Measurements from ENCODE around the gene RPA3.
A peak's percentile ranks its signal among the peaks of the same experiment; 100 is the strongest.

Gene RPA3

DNA sequence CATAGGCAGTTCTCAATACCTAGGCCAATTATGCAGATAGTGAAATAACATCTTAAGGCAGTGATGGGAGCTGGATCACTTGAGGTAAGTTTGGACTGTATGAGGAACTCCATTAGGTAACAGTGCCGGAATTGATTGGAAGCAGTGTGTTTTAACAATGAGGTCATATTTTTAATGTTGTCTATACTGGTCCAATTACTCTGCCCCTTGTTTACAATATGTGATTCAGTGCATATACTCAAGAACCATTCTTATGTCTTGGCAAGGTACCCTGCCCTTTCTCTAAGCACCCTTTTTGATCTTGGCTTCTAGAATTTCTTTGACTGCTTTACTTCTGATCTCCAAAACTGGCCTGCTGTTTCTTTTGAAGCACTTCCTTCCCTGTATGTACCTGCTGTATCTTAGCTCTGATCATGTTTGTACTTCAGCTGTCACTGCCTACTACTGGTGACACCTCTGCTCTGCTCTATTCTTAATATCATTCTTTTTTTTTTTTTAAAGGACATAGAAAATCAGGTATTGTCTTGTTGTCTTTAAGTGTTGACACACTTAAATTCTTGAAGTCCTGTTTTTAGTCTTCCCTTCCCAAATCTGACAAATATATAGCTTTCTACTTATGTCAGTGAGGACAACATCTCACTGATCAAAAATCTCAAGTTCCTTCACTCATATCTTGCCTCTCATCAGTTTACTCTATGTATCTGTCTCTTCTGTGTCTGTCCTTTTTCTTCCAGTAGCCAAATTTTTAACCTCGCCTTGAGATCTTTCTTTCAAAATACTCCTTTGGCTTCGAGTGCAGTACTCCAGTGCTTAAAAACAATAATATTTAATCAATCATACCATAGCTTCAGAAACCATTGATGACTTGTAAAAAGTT is 46.4 kb upstream of the RPA3 start:
- no peaks in the 10 kb centered on the region for H3F3A ChIP-seq (ENCODE audit: control insufficient read depth, insufficient read depth)
- H3K4me3 ChIP-seq (ENCODE audit: low read length): no peak overlapping the region
- H3K27me3 ChIP-seq (ENCODE audit: control insufficient read depth, low read length): no peaks in the 10 kb centered on the region
- no peaks in the 10 kb centered on the region for H3K9me2 ChIP-seq (replicated peaks; ENCODE audit: control insufficient read depth, low read length)
- no peaks in the 10 kb centered on the region for H4K20me1 ChIP-seq (ENCODE audit: control insufficient read depth, insufficient read depth, low read depth, low read length)
- H3K36me3 ChIP-seq (ENCODE audit: control insufficient read depth, low read length): no peaks in the 10 kb centered on the region
- TF ChIP-seq CTCF (IDR thresholded peaks at IDR 0.05; ENCODE audit: low read depth, low read length, poor library complexity, severe bottlenecking) (peak; percentile 22), EZH2phosphoT487 (IDR thresholded peaks at IDR 0.05; ENCODE audit: borderline replicate concordance, low read length) (no peak)
- H3K27ac ChIP-seq (ENCODE audit: low read depth, low read length): no peak overlapping the region
- H3K79me2 ChIP-seq (ENCODE audit: control insufficient read depth, low read length): no peaks in the 10 kb centered on the region
- H3K9me3 ChIP-seq (ENCODE audit: control insufficient read depth, insufficient read depth, low read length): no peaks in the 10 kb centered on the region
- peaks cover 18% of the 10 kb centered on the region for H3K4me1 ChIP-seq (ENCODE audit: control insufficient read depth, low read length)
- H3K4me2 ChIP-seq (ENCODE audit: low read length): no peak overlapping the region

- Histone ChIP-seq H3K27me3 (ENCODE audit: control insufficient read depth, low read length) (no peaks in the 10 kb centered on the region), H3K36me3 (ENCODE audit: control insufficient read depth, low read length) (no peaks in the 10 kb centered on the region), H4K20me1 (ENCODE audit: control insufficient read depth, insufficient read depth, low read depth, low read length) (no peaks in the 10 kb centered on the region), H3K9me3 (ENCODE audit: control insufficient read depth, insufficient read depth, low read length) (no peaks in the 10 kb centered on the region), H3K27ac (ENCODE audit: low read depth, low read length) (no peak overlapping the region), H3K79me2 (ENCODE audit: control insufficient read depth, low read length) (no peaks in the 10 kb centered on the region), H3K4me1 (ENCODE audit: control insufficient read depth, low read length) (peaks cover 18% of the 10 kb centered on the region), H3K9me2 (replicated peaks; ENCODE audit: control insufficient read depth, low read length) (no peaks in the 10 kb centered on the region), H3K4me3 (ENCODE audit: low read length) (no peak overlapping the region), H3F3A (ENCODE audit: control insufficient read depth, insufficient read depth) (no peaks in the 10 kb centered on the region), H3K4me2 (ENCODE audit: low read length) (peak overlapping the region; percentile 41)
- TF ChIP-seq CTCF (IDR thresholded peaks at IDR 0.05; ENCODE audit: low read depth, low read length, poor library complexity, severe bottlenecking) (no peak), EZH2phosphoT487 (IDR thresholded peaks at IDR 0.05; ENCODE audit: borderline replicate concordance, low read length) (no peak)
Observed at GRCh38 chr7:7761974-7762779, 43.8 kb upstream of the RPA3 start.

GRCh38 chr7:7761340-7761973 is 43.0 kb upstream of the RPA3 start:
- Histone ChIP-seq H3K27ac (ENCODE audit: low read depth, low read length) (no peak overlapping the region), H3F3A (ENCODE audit: control insufficient read depth, insufficient read depth) (no peaks in the 10 kb centered on the region), H3K9me2 (replicated peaks; ENCODE audit: control insufficient read depth, low read length) (no peaks in the 10 kb centered on the region), H3K79me2 (ENCODE audit: control insufficient read depth, low read length) (no peaks in the 10 kb centered on the region), H3K4me1 (ENCODE audit: control insufficient read depth, low read length) (peaks cover 18% of the 10 kb centered on the region), H3K36me3 (ENCODE audit: control insufficient read depth, low read length) (no peaks in the 10 kb centered on the region), H3K9me3 (ENCODE audit: control insufficient read depth, insufficient read depth, low read length) (no peaks in the 10 kb centered on the region), H3K4me3 (ENCODE audit: low read length) (no peak overlapping the region), H3K4me2 (ENCODE audit: low read length) (peak overlapping the region; percentile 41), H3K27me3 (ENCODE audit: control insufficient read depth, low read length) (no peaks in the 10 kb centered on the region), H4K20me1 (ENCODE audit: control insufficient read depth, insufficient read depth, low read depth, low read length) (no peaks in the 10 kb centered on the region)
- TF ChIP-seq EZH2phosphoT487 (IDR thresholded peaks at IDR 0.05; ENCODE audit: borderline replicate concordance, low read length): no peak
- TF ChIP-seq CTCF (IDR thresholded peaks at IDR 0.05; ENCODE audit: low read depth, low read length, poor library complexity, severe bottlenecking): peak; percentile 63

Data from DOHH2 (cell line).